DND-41 (cell line): ENCODE data around the gene MIPEP.

Source experiments
- ATAC-seq: fragments of 200-7000 bp; cut with Tn5 transposase; 3 replicates; pipeline ENCODE4 v1.9.1; 2021; ENCODE audit warnings: low read depth; ENCODE audit not compliant: insufficient read depth
- DNase-seq: peaks from one replicate; pipeline ENCODE4 v3.0.0-alpha.2; 2020
- H2AFZ ChIP-seq: 2 replicates; pipeline ENCODE4 v1.6.0; 2012; ENCODE audit warnings: low read depth, low read length
- H3K27ac ChIP-seq: 2 replicates; pipeline ENCODE4 v1.5.1; 2012; ENCODE audit warnings: low read length, inconsistent platforms
- H3K27me3 ChIP-seq: fragments of 200-600 bp; sonication (generic); 2 replicates; pipeline ENCODE4 v1.6.0; 2012; ENCODE audit warnings: low read length, mild to moderate bottlenecking, inconsistent platforms; ENCODE audit not compliant: insufficient read depth, poor library complexity
- H3K36me3 ChIP-seq: 2 replicates; pipeline ENCODE4 v1.5.1; 2012; ENCODE audit warnings: low read length, inconsistent platforms; ENCODE audit not compliant: insufficient read depth
- H3K4me1 ChIP-seq: 2 replicates; pipeline ENCODE4 v1.5.1; 2012; ENCODE audit warnings: mild to moderate bottlenecking, low read length; ENCODE audit not compliant: insufficient read depth
- H3K4me2 ChIP-seq: 2 replicates; pipeline ENCODE4 v1.6.0; 2012; ENCODE audit warnings: mild to moderate bottlenecking, moderate library complexity, low read length, inconsistent platforms; ENCODE audit not compliant: insufficient read depth
- H3K4me3 ChIP-seq, 2 experiments: fragments of 200-600 bp in 1 of 2; shearing (Covaris generic) in 1 of 2; 2 replicates each; pipeline ENCODE4 v1.5.1; 2012 to 2016; ENCODE audit warnings: inconsistent platforms in 2 of 2, low read length in 2 of 2, mild to moderate bottlenecking in 2 of 2, low read depth in 1 of 2, moderate library complexity in 1 of 2
- H3K79me2 ChIP-seq: 2 replicates; pipeline ENCODE4 v1.6.0; 2012; ENCODE audit warnings: low read length, inconsistent platforms; ENCODE audit not compliant: insufficient read depth
- H3K9ac ChIP-seq: 2 replicates; pipeline ENCODE4 v1.6.0; 2012; ENCODE audit warnings: low read depth, mild to moderate bottlenecking, inconsistent platforms, low read length, moderate library complexity
- H3K9me3 ChIP-seq: 2 replicates; pipeline ENCODE4 v1.5.1; 2012; ENCODE audit warnings: low read length, moderate library complexity, mild to moderate bottlenecking, inconsistent platforms; ENCODE audit not compliant: insufficient read depth, severe bottlenecking
- H4K20me1 ChIP-seq: 2 replicates; pipeline ENCODE4 v1.6.0; 2012; ENCODE audit warnings: low read length; ENCODE audit not compliant: insufficient read depth
- CTCF ChIP-seq: IDR thresholded peaks from 2 replicates; pipeline ENCODE4 v1.5.1; 2012; ENCODE audit warnings: borderline replicate concordance, low read length, moderate library complexity, mild to moderate bottlenecking; ENCODE audit not compliant: poor library complexity, severe bottlenecking; ENCODE audit errors: extremely low read depth
- EZH2 ChIP-seq: IDR thresholded peaks from 3 replicates; pipeline ENCODE4 v1.6.1; 2012; ENCODE audit warnings: borderline replicate concordance, low read depth, mild to moderate bottlenecking, moderate library complexity, low read length, inconsistent platforms; ENCODE audit not compliant: severe bottlenecking

MIPEP gene

GRCh38 chr13:23888658-23889614 is at the start of gene MIPEP:
Gene MIPEP, minus strand, starts transcription at chr13:23889400. Its CDS starts 80 bp downstream, at chr13:23889320.
- Histone ChIP-seq H2AFZ (peak within 1 kb of the TSS; percentile 94), H3K4me3 (peak within 1 kb of the TSS; percentile 62 to 97; a peak in 3 of 4 replicates), H4K20me1 (no peaks in the 10 kb centered on the region), H3K9me3 (no peaks in the 10 kb centered on the region), H3K4me2 (peak within 1 kb of the TSS; percentile 94), H3K79me2 (peaks cover 4% of the 10 kb centered on the region; the same call in 1 of the 2 replicates), H3K4me1 (peaks cover 29% of the 10 kb centered on the region), H3K27me3 (no peaks in the 10 kb centered on the region), H3K9ac (peak within 1 kb of the TSS; percentile 70), H3K36me3 (peaks cover 9% of the 10 kb centered on the region; the same call in 1 of the 2 replicates), H3K27ac (peak within 1 kb of the TSS; percentile 64)
- peak; percentile 94 for DNase-seq
- ATAC-seq, result peak; percentile 94
- TF ChIP-seq CTCF, result peak; percentile 92
- no peak for TF ChIP-seq EZH2

GRCh38 chr13:23934520-23934919 is 45.3 kb upstream of the MIPEP start:
- Histone ChIP-seq H3K4me2 (no peak overlapping the region), H3K4me1 (no peaks in the 10 kb centered on the region), H3K9me3 (no peaks in the 10 kb centered on the region), H3K27ac (no peak overlapping the region), H4K20me1 (no peaks in the 10 kb centered on the region), H3K9ac (no peak overlapping the region), H3K79me2 (no peaks in the 10 kb centered on the region), H3K36me3 (no peaks in the 10 kb centered on the region), H3K4me3 (no peak overlapping the region), H2AFZ (no peak overlapping the region), H3K27me3 (peaks cover 4% of the 10 kb centered on the region)
- TF ChIP-seq CTCF (no peak), EZH2 (no peak)
- DNase-seq (no peak), ATAC-seq (no peak)

GRCh38 chr13:23928985-23929384 is 39.8 kb upstream of the MIPEP start:
- Histone ChIP-seq H3K4me3 (no peak overlapping the region), H2AFZ (no peak overlapping the region), H3K9ac (no peak overlapping the region), H3K79me2 (no peaks in the 10 kb centered on the region), H3K27me3 (peaks cover 16% of the 10 kb centered on the region), H3K4me1 (no peaks in the 10 kb centered on the region), H3K9me3 (no peaks in the 10 kb centered on the region), H4K20me1 (no peaks in the 10 kb centered on the region), H3K4me2 (no peak overlapping the region), H3K27ac (no peak overlapping the region), H3K36me3 (no peaks in the 10 kb centered on the region)
- TF ChIP-seq CTCF (no peak), EZH2 (no peak)
- DNase-seq (no peak), ATAC-seq (no peak)
